ENCODE results near the gene CIITA.

CIITA gene

DNA sequence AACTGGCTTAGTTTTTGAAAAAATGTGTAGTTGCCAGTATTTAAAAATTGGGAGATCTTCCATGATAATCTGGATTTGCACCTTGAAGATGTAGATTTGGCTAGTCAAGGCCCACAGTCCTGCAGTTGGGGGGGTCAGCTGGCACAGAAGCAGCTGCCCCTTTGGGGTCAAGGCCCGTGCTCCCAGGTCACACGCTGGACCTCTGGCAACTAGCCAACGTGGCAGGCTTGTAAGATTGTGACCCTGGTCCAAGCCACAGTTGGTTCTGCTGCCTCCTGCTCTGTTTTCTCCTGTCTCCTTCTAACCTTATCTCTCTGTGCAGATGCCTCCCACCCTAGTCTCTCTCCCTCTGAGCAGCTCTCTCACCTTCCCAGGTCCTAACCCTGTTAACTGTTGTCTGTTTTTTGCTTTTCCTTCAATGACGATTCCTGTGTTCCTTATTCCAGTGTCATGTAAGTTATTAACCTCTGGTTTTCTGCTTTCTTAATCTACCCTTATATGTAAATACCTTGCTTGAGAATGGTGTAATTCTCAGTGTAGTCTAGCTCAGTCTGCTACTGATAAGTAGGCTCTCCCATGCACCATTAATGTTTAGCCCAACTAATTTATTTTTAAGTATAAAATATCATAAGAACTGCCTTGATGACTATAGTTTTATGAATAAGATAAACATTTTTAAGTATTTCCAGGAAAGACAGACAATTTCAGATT lies 95.3 kb downstream of the CIITA start:
- Mint-ChIP-seq H3K36me3 (ENCODE audit: low read depth) (peaks cover 56% of the 10 kb centered on the region), H3K4me1 (ENCODE audit: low read depth) (peaks cover 38% of the 10 kb centered on the region), H3K27ac (peak overlapping the region; percentile 76)

DNA sequence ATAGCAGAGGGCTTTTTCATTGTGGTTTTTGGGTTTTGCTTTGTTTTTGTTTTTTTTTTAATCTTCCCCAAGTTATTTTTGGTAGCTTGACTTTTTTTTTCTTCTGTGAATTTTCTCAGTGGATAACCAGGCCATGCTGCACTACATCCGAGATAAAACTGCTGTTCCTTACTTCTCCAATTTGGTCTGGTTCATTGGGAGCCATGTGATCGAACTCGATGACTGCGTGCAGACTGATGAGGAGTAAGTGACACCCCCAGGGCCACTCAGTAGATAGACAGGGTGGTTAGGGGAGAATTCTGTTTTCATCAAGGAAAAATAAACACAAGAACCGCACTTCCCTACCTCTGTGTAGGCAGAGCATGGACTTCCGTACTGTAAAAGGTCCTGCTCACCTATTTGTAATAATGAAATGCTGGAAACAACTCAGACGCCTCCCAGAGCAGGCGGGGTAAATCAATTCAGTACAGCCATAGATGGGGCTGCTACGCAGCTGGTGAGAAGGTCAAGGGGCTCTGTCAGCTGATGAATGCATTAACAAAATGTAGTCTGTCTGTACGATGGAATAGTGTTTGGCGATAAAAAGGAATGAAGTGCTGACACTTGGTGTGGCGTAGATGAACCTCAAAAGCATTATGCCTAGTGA lies 95.9 kb downstream of the CIITA start:
- no peak overlapping the region for H3K4me3 Mint-ChIP-seq
- H3K27ac Mint-ChIP-seq = peak overlapping the region; percentile 73
- H3K4me1 Mint-ChIP-seq (ENCODE audit: low read depth) = peaks cover 42% of the 10 kb centered on the region
- H3K36me3 Mint-ChIP-seq (ENCODE audit: low read depth) = peaks cover 61% of the 10 kb centered on the region
- no peaks in the 10 kb centered on the region for H3K9me3 Mint-ChIP-seq
- H3K27me3 Mint-ChIP-seq = no peaks in the 10 kb centered on the region

More for the DNA sequence above, 95.3 kb downstream of the CIITA start:
- peak overlapping the region; percentile 2 for H3K4me3 Mint-ChIP-seq
- H3K27me3 Mint-ChIP-seq = no peaks in the 10 kb centered on the region
- H3K9me3 Mint-ChIP-seq = no peaks in the 10 kb centered on the region

DNA sequence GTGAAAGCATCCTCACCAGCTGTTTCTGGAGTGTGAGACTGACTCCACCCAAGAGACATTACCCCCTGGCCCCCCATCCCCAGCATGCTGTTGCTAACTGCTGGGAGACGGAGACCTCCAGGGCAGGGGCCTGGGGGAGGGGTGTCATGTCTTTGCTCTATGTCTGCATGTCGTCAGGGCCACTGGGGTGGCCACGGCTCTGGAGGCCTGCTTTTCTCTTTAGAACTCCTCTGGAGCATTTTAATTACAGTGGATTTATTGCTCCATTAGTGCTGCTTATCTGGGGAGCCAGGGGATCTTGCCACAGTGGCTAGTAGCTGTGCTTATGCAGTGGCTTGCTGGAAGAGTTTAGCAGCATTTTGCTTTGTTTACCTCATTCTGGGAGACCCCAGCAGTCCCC lies 99.6 kb downstream of the CIITA start:
- Mint-ChIP-seq H3K4me3 (no peak overlapping the region), H3K9me3 (no peaks in the 10 kb centered on the region), H3K27ac (no peak overlapping the region), H3K36me3 (ENCODE audit: low read depth) (peaks cover 63% of the 10 kb centered on the region), H3K4me1 (ENCODE audit: low read depth) (peaks cover 24% of the 10 kb centered on the region), H3K27me3 (no peaks in the 10 kb centered on the region)

DNA sequence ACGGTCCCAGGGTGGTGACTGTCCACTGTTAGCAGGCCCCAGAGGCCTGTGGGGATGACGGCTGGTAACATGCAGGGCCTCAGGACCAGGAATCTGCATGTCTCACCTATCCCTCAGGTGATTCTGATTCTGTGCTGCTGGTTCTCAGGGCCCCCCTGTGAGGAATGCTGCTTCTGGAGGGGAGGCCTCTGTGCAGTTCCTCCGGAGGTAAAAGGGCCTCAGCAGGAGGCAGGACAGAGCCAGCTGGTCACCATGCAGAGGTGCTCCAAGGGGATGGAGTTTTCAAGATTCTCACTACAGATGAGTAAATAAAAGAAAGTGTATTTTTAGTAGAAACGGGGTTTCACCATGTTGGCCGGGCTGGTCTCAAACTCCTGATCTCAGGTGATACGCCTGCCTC lies 101.1 kb downstream of the CIITA start:
- Mint-ChIP-seq H3K4me3 (no peak overlapping the region), H3K36me3 (ENCODE audit: low read depth) (peaks cover 56% of the 10 kb centered on the region), H3K27me3 (no peaks in the 10 kb centered on the region), H3K9me3 (no peaks in the 10 kb centered on the region), H3K27ac (peak overlapping the region; percentile 18), H3K4me1 (ENCODE audit: low read depth) (peaks cover 16% of the 10 kb centered on the region)

DNA sequence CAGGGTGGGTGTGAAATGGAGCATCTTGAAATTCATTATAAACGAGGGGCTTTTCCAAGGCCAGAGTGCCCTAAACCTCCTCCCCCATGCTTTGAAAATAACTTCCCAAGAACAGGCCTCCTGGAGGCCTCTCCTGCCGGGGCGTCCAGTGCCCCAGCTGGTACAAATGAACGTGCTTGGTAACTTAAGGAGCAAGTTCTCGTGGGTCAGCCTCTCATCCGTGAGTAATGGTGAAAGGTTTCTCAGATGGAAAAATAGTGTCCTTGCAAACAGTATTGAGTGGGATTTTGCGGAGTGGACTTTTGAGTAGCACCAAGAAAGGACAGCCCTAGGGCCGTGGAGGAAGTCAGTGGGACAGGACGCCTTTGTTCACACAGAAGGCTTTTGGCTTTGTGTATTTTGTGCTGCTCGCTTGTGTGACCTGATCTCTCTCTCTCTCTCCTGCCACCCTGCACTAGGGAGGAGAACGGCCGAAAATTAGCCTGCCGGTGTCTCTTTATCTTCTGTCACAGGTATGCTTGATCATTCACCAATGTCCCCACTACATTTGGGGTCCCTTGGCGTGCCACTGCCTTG lies 102.0 kb downstream of the CIITA start:
- no peaks in the 10 kb centered on the region for H3K27me3 Mint-ChIP-seq
- H3K27ac Mint-ChIP-seq = no peak overlapping the region
- H3K9me3 Mint-ChIP-seq = no peaks in the 10 kb centered on the region
- H3K4me1 Mint-ChIP-seq (ENCODE audit: low read depth) = peaks cover 18% of the 10 kb centered on the region
- H3K36me3 Mint-ChIP-seq (ENCODE audit: low read depth) = peaks cover 59% of the 10 kb centered on the region
- H3K4me3 Mint-ChIP-seq = no peak overlapping the region

DNA sequence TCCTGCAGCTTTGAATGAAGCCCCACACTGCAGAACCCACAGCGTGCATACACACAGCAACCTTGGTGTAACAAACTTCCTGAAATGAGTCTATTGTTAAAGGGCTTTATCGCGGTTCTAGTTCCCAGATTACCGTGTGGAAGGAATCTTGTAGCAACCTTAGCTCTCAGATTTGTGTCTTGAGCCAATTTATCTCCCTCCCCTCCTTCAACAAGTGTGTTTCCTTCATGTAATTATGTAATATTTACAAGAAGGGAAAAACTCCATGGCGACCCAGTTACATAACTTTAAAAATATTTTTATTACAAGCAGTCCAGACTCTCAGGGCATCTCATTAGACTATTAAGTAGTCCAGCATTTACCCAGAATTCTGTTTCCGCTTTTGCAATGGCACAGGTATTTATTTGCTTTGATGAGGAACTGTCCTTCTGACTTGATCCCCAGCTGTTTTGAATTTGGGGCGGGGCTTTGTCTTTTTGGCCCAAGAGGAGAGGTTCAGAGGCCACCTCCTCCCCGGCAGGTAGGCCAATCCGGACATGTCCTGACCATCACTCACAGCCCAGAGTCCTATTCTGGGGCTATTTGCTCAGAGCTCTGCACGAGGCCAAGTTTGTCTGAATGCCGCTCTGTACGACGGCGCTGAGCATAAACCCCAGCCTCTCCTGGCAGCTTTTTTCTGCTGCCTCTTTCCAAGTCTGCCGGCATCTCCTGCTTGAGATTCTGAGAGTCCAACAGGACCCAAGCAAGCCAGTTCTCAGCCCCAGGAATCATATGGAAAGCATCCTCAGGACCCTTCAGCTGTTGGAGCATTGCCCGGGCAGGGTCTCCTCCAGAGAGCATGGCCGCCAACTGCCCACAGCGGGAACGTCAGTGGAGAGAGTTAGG lies 103.0 kb downstream of the CIITA start:
- Mint-ChIP-seq H3K4me3 (no peak overlapping the region), H3K27ac (no peak overlapping the region), H3K9me3 (no peaks in the 10 kb centered on the region), H3K36me3 (ENCODE audit: low read depth) (peaks cover 61% of the 10 kb centered on the region), H3K4me1 (ENCODE audit: low read depth) (peaks cover 25% of the 10 kb centered on the region), H3K27me3 (no peaks in the 10 kb centered on the region)

DNA sequence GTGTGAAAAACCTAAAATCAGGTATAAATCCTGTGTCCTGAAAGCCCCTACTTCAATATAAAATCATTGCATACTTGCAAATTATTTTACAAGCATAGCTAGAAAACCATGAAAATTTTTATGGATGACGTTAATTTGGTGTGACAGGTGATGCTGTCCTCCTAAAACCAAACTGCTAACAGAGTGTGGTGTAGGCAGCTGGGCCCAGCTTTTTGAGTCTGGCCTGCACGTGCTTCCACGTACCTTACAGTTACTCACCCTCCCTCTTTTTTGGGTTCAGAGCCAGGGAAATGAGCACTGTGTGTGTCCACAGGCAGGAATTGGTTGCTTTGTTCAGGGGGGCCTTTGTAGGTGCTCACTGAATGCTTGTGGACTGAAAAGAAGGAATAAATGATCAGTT lies 103.8 kb downstream of the CIITA start:
- Mint-ChIP-seq H3K27ac (no peak overlapping the region), H3K9me3 (no peaks in the 10 kb centered on the region), H3K27me3 (no peaks in the 10 kb centered on the region), H3K4me1 (ENCODE audit: low read depth) (peaks cover 25% of the 10 kb centered on the region), H3K36me3 (ENCODE audit: low read depth) (peaks cover 63% of the 10 kb centered on the region), H3K4me3 (no peak overlapping the region)

DNA sequence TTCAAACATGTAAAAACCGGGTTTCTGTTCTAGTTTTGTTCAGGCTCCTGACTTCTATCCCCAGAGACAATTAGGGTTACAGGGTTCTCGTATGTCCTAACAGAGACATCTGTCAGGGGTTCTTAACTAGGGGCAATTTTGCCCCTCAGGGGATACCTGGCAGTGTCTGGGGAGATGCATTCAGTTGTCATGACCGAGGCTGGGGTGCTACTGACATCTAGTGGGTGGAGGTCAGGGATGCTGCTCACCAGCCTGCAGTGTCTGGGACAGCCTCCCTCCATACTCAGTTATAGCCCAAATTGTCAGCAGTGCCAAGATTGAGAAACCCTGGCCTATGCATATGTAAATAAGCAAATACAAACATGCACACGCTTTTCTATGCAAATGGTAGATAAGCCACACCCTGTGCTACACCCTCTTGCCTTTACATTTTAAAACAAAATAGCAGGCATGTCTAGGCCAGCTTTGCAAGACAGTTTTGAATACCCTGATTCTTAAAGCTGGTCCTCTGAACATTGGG lies 104.8 kb downstream of the CIITA start:
- peak overlapping the region; percentile 30 for H3K4me3 Mint-ChIP-seq
- H3K36me3 Mint-ChIP-seq (ENCODE audit: low read depth) = peaks cover 65% of the 10 kb centered on the region
- H3K9me3 Mint-ChIP-seq = no peaks in the 10 kb centered on the region
- H3K27me3 Mint-ChIP-seq = no peaks in the 10 kb centered on the region
- peaks cover 32% of the 10 kb centered on the region for H3K4me1 Mint-ChIP-seq (ENCODE audit: low read depth)
- H3K27ac Mint-ChIP-seq = no peak overlapping the region

DNA sequence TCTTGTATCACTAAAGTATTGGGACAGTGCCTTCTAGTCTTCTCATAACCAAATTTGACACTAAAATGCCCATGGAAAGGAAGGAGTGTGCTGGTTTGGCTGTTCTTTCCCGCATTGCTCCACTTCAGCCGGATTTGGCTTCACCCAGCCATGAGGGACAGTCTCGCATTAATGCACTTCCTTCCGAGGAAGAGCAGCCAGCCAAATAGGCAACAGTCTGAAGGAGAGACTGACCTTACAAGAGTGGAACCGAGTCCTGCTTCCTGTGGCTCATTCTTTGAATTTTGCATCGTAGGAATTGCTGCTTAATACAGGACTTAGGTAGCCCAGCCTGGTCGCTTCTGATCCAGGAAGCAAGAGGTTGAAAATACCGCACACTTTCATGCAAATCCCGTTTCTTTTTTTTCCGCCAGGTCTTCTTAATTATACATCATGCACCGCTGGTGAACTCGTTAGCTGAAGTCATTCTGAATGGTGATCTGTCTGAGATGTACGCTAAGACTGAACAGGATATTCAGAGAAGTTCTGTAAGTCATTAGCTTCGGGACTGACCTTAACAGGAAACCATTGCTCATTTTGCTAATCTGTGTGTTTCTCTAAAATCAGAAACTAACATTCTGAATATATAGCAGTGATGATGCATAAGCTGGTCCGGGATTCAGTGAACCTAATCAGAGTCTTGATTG lies 105.6 kb downstream of the CIITA start:
- no peaks in the 10 kb centered on the region for H3K27me3 Mint-ChIP-seq
- H3K4me3 Mint-ChIP-seq = no peak overlapping the region
- peaks cover 40% of the 10 kb centered on the region for H3K4me1 Mint-ChIP-seq (ENCODE audit: low read depth)
- peaks cover 57% of the 10 kb centered on the region for H3K36me3 Mint-ChIP-seq (ENCODE audit: low read depth)
- H3K9me3 Mint-ChIP-seq = no peaks in the 10 kb centered on the region
- H3K27ac Mint-ChIP-seq = peak overlapping the region; percentile 24

DNA sequence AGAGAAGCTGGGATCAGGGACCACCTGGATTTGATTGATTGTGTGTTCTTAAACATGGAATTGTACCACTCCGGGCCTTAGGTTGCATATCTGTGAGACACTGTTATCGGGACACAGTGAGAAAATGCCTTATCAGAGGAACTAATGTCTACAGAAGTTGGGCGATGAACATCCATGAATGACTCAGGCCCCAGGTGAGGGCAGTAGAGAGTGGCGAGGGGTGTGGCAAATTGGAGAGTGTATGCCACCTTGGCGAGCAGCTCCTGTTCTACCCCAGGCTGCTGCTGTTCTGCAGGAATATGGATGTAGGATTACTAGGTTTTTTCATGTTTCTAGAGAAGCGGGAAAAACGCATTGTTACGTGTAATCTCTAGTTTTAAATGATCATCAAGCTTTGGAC lies 106.2 kb downstream of the CIITA start:
- Mint-ChIP-seq H3K27ac (no peak overlapping the region), H3K27me3 (no peaks in the 10 kb centered on the region), H3K4me1 (ENCODE audit: low read depth) (peaks cover 42% of the 10 kb centered on the region), H3K9me3 (no peaks in the 10 kb centered on the region), H3K36me3 (ENCODE audit: low read depth) (peaks cover 52% of the 10 kb centered on the region), H3K4me3 (no peak overlapping the region)

DNA sequence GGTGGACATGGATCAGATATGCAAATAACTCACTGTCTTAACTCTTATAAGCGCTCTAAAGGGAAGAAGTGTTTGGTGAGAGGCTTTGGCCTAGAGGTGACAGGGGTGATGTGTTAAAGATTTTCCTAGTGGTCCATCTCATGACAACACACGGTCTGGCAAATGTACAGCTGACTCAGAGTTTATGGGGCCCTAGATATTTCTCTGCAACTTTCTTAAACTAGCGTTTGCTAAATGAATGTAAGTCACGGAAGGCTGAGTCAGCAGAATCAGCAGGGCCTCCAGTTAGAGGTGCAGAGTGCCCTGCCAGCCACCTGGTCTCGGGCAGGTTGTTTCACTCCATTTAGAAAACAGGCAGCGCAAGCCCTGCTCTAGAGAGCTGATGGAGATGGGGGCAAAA lies 107.5 kb downstream of the CIITA start:
- Mint-ChIP-seq H3K4me1 (ENCODE audit: low read depth) (peaks cover 56% of the 10 kb centered on the region), H3K4me3 (no peak overlapping the region), H3K27ac (peak overlapping the region; percentile 19), H3K27me3 (no peaks in the 10 kb centered on the region), H3K9me3 (no peaks in the 10 kb centered on the region), H3K36me3 (ENCODE audit: low read depth) (peaks cover 45% of the 10 kb centered on the region)

Measured in stimulated activated naive CD8-positive, alpha-beta T cell treated with anti-CD3 and anti-CD28 coated beads, Interleukin-15, Interleukin-2, amounts not matched to agents 100 ng/mL and 50 ng/mL, for 24 hours (primary cell).